Skeletal muscle tissue (tissue), 4 donors: Measurements from ENCODE around the gene ELL2. TPM values are rescaled to one million over a fixed set of nuclear protein-coding genes. Genes with fewer than 3 reads are reported as not detected.

Source experiments
- H3K27ac ChIP-seq: one replicate; pipeline ENCODE4 v1.7.0; 2013; ENCODE audit warnings: mild to moderate bottlenecking, low read depth, low read length, inconsistent platforms
- H3K27me3 ChIP-seq, 3 donors: one replicate each; pipeline ENCODE4 v1.7.0; 2013; ENCODE audit warnings: low read length in 3 of 3; ENCODE audit not compliant: control insufficient read depth in 3 of 3, insufficient read depth in 3 of 3
- H3K36me3 ChIP-seq, 3 donors: one replicate each; pipeline ENCODE4 v1.7.0; 2013; ENCODE audit warnings: low read length in 3 of 3; ENCODE audit not compliant: control insufficient read depth in 3 of 3, insufficient read depth in 3 of 3
- H3K4me1 ChIP-seq, 3 donors: one replicate each; pipeline ENCODE4 v1.7.0; 2013; ENCODE audit warnings: low read length in 3 of 3, mild to moderate bottlenecking in 3 of 3; ENCODE audit not compliant: control insufficient read depth in 3 of 3, insufficient read depth in 3 of 3
- H3K4me3 ChIP-seq, 3 donors: one replicate each; pipeline ENCODE4 v1.7.0; 2013; ENCODE audit warnings: low read length in 3 of 3
- H3K9ac ChIP-seq, 3 donors: one replicate each; pipeline ENCODE4 v1.7.0; 2013; ENCODE audit warnings: low read length in 3 of 3, mild to moderate bottlenecking in 3 of 3, moderate library complexity in 2 of 3, low read depth in 1 of 3
- H3K9me3 ChIP-seq, 3 donors: one replicate each; pipeline ENCODE4 v1.7.0; 2013; ENCODE audit warnings: low read length in 3 of 3; ENCODE audit not compliant: control insufficient read depth in 3 of 3
- total RNA-seq: library from RNA; depleted of rRNA; stranded (reverse); fragments of >200 nt; gene quantifications from one replicate; pipeline ENCODE4 v1.2.3, GENCODE V29; 2014
- donor health status: Osteomylitis.

ELL2 gene
- total RNA-seq, 1 donor from 2014 or later, result 5.7 TPM

- no peaks in the 10 kb centered on the region for H3K36me3 ChIP-seq
- H3K27ac ChIP-seq, result no peak overlapping the region
- no peak overlapping the region for H3K4me3 ChIP-seq
- H3K9me3 ChIP-seq, result no peaks in the 10 kb centered on the region
- no peaks in the 10 kb centered on the region for H3K27me3 ChIP-seq
- H3K9ac ChIP-seq, result no peak overlapping the region
- peaks cover 0 to 3% (median 0%) of the 10 kb centered on the region in 3 donors for H3K4me1 ChIP-seq
These were observed 22.8 kb upstream of the ELL2 start for GRCh38 chr5:95984287-95984938.

GRCh38 chr5:95983509-95983908 lies 21.9 kb upstream of the ELL2 start:
- H3K36me3 ChIP-seq, result no peaks in the 10 kb centered on the region
- no peak overlapping the region for H3K4me3 ChIP-seq
- no peaks in the 10 kb centered on the region for H3K27me3 ChIP-seq
- no peak overlapping the region for H3K9ac ChIP-seq
- H3K9me3 ChIP-seq, result no peaks in the 10 kb centered on the region
- H3K4me1 ChIP-seq, result peaks cover 0 to 3% (median 0%) of the 10 kb centered on the region in 3 donors
- H3K27ac ChIP-seq, result no peak overlapping the region

GRCh38 chr5:95983080-95983479 lies 21.4 kb upstream of the ELL2 start:
- Histone ChIP-seq H3K9ac (no peak overlapping the region), H3K27me3 (no peaks in the 10 kb centered on the region), H3K27ac (no peak overlapping the region), H3K9me3 (no peaks in the 10 kb centered on the region), H3K4me3 (no peak overlapping the region), H3K4me1 (peaks cover 0 to 3% (median 0%) of the 10 kb centered on the region in 3 donors), H3K36me3 (no peaks in the 10 kb centered on the region)

- H3K9me3 ChIP-seq, result no peaks in the 10 kb centered on the region
- H3K9ac ChIP-seq, result no peak overlapping the region
- no peaks in the 10 kb centered on the region for H3K4me1 ChIP-seq
- no peak overlapping the region for H3K27ac ChIP-seq
- H3K27me3 ChIP-seq, result no peaks in the 10 kb centered on the region
- H3K36me3 ChIP-seq, result no peaks in the 10 kb centered on the region
- no peak overlapping the region for H3K4me3 ChIP-seq
These were observed 15.0 kb upstream of the ELL2 start for GRCh38 chr5:95976606-95977005.

DNA sequence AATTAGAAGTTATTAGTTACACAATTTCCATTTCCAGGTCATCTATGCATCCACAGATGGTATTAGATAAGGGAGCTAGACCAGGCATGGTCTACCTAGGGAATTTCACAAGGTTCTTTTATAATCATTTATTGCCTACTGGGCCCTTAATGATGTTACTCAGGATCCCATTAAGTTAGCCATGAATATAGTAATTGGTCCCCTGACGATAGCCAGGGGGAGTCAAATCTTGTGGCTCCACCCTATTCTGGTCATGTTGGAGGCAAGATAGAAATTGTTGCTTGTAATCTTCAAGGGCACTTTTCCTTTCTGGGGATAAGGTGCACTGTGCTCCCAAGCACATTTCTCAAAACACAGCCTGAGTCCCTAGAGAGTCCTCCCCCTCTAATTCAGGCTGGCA lies 14.1 kb upstream of the ELL2 start:
- Histone ChIP-seq H3K9ac (no peak overlapping the region), H3K27ac (no peak overlapping the region), H3K4me3 (no peak overlapping the region), H3K36me3 (no peaks in the 10 kb centered on the region), H3K4me1 (no peaks in the 10 kb centered on the region), H3K27me3 (no peaks in the 10 kb centered on the region), H3K9me3 (no peaks in the 10 kb centered on the region)

DNA sequence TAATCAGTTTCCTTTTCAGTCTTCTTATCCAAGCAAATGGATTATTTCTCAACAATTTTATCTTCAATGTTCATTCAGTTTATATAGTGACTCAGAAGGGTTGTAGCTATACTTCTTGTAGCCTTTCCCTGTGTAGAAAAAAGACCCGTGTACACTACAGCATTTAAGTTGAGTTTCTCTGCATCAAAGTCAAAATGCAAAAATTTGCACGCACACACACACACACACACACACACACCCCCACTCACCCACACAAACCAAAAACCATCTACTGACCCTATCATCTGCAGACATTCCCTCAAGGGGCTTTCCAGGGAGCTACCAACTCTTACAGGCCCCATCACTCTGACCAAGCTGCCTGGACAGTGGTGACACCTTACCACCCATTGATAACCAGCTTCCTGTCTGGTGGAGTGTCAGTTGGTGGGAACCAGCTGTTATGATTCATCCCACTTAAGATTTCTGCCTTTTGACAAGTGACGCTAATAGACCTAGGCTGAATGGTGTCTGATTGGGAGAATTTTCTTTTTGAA lies 12.2 kb upstream of the ELL2 start:
- Histone ChIP-seq H3K4me3 (no peak overlapping the region), H3K9me3 (no peaks in the 10 kb centered on the region), H3K36me3 (no peaks in the 10 kb centered on the region), H3K27me3 (no peaks in the 10 kb centered on the region), H3K9ac (no peak overlapping the region), H3K4me1 (no peaks in the 10 kb centered on the region), H3K27ac (no peak overlapping the region)

DNA sequence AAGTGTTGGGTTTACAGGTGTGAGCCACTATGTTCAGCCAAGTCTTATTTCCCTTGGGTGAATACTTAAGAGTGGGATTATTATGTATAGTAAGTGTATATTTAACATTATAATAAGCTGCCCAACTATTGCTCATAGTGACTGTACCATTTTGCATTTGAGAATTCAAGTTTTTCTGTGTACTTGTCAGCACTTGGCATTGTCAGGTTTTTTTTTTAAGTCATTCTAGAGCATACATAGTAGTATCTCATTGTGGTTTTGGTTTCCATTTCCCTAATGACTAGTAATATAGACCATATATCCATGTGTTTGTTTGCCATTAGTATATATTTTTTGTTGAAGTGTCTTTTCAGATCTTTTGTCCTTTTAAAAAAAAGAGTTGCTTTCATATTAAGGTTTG lies 10.5 kb upstream of the ELL2 start:
- Histone ChIP-seq H3K27ac (no peak overlapping the region), H3K27me3 (no peaks in the 10 kb centered on the region), H3K4me1 (no peaks in the 10 kb centered on the region), H3K36me3 (no peaks in the 10 kb centered on the region), H3K9me3 (no peaks in the 10 kb centered on the region), H3K4me3 (no peak overlapping the region), H3K9ac (no peak overlapping the region)

- Histone ChIP-seq H3K9ac (no peak overlapping the region), H3K4me3 (no peak overlapping the region), H3K9me3 (no peaks in the 10 kb centered on the region), H3K27me3 (no peaks in the 10 kb centered on the region), H3K4me1 (no peaks in the 10 kb centered on the region), H3K27ac (no peak overlapping the region), H3K36me3 (no peaks in the 10 kb centered on the region)
These were observed 8.7 kb upstream of the ELL2 start for GRCh38 chr5:95970359-95970704.

GRCh38 chr5:95969651-95970358 lies 8.2 kb upstream of the ELL2 start:
- no peak overlapping the region for H3K9ac ChIP-seq
- no peak overlapping the region for H3K27ac ChIP-seq
- no peaks in the 10 kb centered on the region for H3K9me3 ChIP-seq
- H3K4me3 ChIP-seq, result no peak overlapping the region
- H3K27me3 ChIP-seq, result no peaks in the 10 kb centered on the region
- H3K4me1 ChIP-seq, result no peaks in the 10 kb centered on the region
- no peaks in the 10 kb centered on the region for H3K36me3 ChIP-seq

DNA sequence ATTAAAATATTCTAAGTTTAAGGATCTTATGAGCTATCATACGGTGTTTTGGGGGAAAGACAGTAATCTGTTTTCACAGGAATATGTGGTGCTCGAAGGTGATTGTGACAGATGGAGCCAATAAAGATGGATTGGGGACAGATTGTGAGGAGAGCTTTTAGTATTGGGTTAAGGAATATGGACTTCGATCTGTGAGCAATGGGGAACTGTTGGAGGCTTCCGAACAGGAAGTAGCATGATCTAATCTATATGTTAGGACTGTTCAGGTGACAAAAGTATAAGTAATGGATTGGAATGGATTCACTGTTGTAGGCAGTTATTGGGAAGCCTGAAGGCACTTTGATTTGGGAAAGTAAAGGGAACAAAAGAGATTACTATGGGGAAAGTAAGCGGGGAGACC lies 7.4 kb upstream of the ELL2 start:
- Histone ChIP-seq H3K36me3 (no peaks in the 10 kb centered on the region), H3K27me3 (no peaks in the 10 kb centered on the region), H3K9ac (no peak overlapping the region), H3K27ac (no peak overlapping the region), H3K4me3 (no peak overlapping the region), H3K9me3 (no peaks in the 10 kb centered on the region), H3K4me1 (no peaks in the 10 kb centered on the region)
